ENCODE measurements around the gene CIB4.

DNA sequence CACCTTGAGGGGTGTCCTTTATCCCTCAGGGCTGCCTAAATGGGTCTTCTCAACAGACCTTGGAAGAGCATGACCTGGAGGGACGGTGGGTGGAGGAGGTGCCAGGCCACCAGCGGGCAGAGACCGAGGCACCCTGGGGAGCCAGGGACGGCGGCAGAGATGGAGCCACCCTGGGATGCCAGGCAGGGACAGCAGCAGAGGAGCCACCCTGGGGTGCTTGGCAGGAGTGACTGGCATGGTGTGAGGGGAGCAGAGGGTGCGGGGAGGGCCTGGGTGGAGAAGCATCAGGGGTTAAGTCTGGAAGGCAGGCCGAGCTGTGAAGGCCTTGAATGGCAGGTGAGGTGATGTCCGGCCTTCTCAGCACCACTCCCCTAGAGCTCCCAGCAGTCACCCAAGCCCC, 56.1 kb downstream of the CIB4 start:
- TF ChIP-seq ZNF224 (CRISPR knock-in tag; IDR thresholded peaks at IDR 0.05) (no peak), ZNF274 (IDR thresholded peaks at IDR 0.05; ENCODE audit: borderline replicate concordance, low read depth, low read length) (no peak), ZNF561 (CRISPR knock-in tag; conservative IDR thresholded peaks at IDR 0.05) (no peak), CEBPB (tag; IDR thresholded peaks at IDR 0.05) (no peak), KDM1A (IDR thresholded peaks at IDR 0.05) (no peak), HNRNPLL (IDR thresholded peaks at IDR 0.05; ENCODE audit: low read depth, low read length, poor library complexity, severe bottlenecking) (no peak), DLX4 (CRISPR knock-in tag; IDR thresholded peaks at IDR 0.05) (no peak), HCFC1 (IDR thresholded peaks at IDR 0.05; ENCODE audit: low read depth, low read length) (no peak), ZNF24 (IDR thresholded peaks at IDR 0.05) (no peak), FOXJ2 (tag; IDR thresholded peaks at IDR 0.05) (no peak), CHD7 (IDR thresholded peaks at IDR 0.05; ENCODE audit: low read depth, low read length) (no peak), PCBP1 (IDR thresholded peaks at IDR 0.05; ENCODE audit: low read depth, low read length, poor library complexity, severe bottlenecking) (no peak), SMAD1 (IDR thresholded peaks at IDR 0.05; ENCODE audit: low read depth, low read length, partially characterized antibody) (no peak)
- TF ChIP-seq, protein P1, sequence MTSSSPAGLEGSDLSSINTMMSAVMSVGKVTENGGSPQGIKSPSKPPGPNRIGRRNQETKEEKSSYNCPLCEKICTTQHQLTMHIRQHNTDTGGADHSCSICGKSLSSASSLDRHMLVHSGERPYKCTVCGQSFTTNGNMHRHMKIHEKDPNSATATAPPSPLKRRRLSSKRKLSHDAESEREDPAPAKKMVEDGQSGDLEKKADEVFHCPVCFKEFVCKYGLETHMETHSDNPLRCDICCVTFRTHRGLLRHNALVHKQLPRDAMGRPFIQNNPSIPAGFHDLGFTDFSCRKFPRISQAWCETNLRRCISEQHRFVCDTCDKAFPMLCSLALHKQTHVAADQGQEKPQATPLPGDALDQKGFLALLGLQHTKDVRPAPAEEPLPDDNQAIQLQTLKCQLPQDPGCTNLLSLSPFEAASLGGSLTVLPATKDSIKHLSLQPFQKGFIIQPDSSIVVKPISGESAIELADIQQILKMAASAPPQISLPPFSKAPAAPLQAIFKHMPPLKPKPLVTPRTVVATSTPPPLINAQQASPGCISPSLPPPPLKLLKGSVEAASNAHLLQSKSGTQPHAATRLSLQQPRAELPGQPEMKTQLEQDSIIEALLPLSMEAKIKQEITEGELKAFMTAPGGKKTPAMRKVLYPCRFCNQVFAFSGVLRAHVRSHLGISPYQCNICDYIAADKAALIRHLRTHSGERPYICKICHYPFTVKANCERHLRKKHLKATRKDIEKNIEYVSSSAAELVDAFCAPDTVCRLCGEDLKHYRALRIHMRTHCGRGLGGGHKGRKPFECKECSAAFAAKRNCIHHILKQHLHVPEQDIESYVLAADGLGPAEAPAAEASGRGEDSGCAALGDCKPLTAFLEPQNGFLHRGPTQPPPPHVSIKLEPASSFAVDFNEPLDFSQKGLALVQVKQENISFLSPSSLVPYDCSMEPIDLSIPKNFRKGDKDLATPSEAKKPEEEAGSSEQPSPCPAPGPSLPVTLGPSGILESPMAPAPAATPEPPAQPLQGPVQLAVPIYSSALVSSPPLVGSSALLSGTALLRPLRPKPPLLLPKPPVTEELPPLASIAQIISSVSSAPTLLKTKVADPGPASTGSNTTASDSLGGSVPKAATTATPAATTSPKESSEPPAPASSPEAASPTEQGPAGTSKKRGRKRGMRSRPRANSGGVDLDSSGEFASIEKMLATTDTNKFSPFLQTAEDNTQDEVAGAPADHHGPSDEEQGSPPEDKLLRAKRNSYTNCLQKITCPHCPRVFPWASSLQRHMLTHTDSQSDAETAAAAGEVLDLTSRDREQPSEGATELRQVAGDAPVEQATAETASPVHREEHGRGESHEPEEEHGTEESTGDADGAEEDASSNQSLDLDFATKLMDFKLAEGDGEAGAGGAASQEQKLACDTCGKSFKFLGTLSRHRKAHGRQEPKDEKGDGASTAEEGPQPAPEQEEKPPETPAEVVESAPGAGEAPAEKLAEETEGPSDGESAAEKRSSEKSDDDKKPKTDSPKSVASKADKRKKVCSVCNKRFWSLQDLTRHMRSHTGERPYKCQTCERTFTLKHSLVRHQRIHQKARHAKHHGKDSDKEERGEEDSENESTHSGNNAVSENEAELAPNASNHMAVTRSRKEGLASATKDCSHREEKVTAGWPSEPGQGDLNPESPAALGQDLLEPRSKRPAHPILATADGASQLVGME (CRISPR knock-in tag; IDR thresholded peaks at IDR 0.05): no peak
